Endothelial cell of umbilical vein (primary cell): ENCODE results near the gene ADCY3.

Source experiments
- MYC ChIP-seq: IDR thresholded peaks from one replicate; pipeline ENCODE4 v1.6.1; 2011; ENCODE audit warnings: mild to moderate bottlenecking, low read depth, low read length
- TF ChIP-seq, protein P1 (sequence below), 2 donors: IDR thresholded peaks; 1 replicate in 1 of 2; 2 replicates in 1 of 2; pipeline ENCODE4 v1.5.1; 2011; ENCODE audit warnings: low read length in 2 of 2, mild to moderate bottlenecking in 2 of 2, moderate library complexity in 2 of 2, control low read depth in 1 of 2, inconsistent platforms in 1 of 2, low read depth in 1 of 2; ENCODE audit not compliant: insufficient read depth in 1 of 2; ENCODE audit errors: extremely low read depth in 1 of 2

DNA sequence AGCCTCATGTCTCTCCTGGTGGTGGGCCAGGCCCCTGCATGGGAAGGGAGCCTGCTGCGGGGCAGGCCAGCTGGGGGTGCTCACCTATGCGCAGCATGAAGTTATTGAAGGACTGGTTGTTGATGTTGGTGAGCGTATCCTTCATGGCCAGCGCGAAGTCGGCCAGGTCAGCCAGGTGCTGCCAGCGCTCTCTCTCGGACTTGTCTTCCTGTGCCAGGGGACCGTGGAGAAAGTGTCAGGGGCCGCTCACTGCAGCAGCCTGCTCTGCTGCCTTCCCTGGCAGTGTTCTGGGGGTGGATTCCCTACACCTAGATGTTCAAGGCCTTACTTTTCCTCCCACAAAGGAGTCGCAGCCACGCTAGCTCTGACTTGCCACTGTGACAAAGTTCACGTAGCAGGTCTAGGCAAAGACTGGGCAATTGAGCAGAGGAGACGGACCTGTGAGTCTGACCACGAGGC, 98.6 kb downstream of the ADCY3 start:
- TF ChIP-seq, protein P1, sequence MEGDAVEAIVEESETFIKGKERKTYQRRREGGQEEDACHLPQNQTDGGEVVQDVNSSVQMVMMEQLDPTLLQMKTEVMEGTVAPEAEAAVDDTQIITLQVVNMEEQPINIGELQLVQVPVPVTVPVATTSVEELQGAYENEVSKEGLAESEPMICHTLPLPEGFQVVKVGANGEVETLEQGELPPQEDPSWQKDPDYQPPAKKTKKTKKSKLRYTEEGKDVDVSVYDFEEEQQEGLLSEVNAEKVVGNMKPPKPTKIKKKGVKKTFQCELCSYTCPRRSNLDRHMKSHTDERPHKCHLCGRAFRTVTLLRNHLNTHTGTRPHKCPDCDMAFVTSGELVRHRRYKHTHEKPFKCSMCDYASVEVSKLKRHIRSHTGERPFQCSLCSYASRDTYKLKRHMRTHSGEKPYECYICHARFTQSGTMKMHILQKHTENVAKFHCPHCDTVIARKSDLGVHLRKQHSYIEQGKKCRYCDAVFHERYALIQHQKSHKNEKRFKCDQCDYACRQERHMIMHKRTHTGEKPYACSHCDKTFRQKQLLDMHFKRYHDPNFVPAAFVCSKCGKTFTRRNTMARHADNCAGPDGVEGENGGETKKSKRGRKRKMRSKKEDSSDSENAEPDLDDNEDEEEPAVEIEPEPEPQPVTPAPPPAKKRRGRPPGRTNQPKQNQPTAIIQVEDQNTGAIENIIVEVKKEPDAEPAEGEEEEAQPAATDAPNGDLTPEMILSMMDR (IDR thresholded peaks at IDR 0.05; ENCODE audit: extremely low read depth in 1 of 2, insufficient read depth in 1 of 2, low read depth in 1 of 2, low read length in 2 of 2): no peak
- no peak for TF ChIP-seq MYC
